GM08714 (cell line): ENCODE measurements around the gene ORAI1.
"Not testable (repeated sequence)": the region's sequence is repeated elsewhere in the genome, so short reads cannot be mapped to it uniquely, and the experiment has no call there.

Experiments
- H3K4me3 ChIP-seq: fragments of 200-500 bp; sonication (Bioruptor generic); 2 replicates; pipeline ENCODE4 v1.5.1; 2014; ENCODE audit warnings: mild to moderate bottlenecking, low read length, inconsistent platforms
- ZNF274 ChIP-seq: IDR thresholded peaks from 2 replicates; pipeline ENCODE4 v1.6.1; 2012; ENCODE audit warnings: mild to moderate bottlenecking, low read depth, low read length

Gene ORAI1

GRCh38 chr12:121626853-121627640 is 717 bp downstream of the ORAI1 start:
- TF ChIP-seq ZNF274, result no peak
- peak overlapping the region; percentile 78 for H3K4me3 ChIP-seq

- H3K4me3 ChIP-seq, result peak overlapping the region; percentile 78
Observed at GRCh38 chr12:121628037-121628436, 1.7 kb downstream of the ORAI1 start.

GRCh38 chr12:121628536-121628935 is 2.2 kb downstream of the ORAI1 start:
- TF ChIP-seq ZNF274, result no peak
- H3K4me3 ChIP-seq, result peak overlapping the region; percentile 78; the same call in 1 of the 2 replicates

More at GRCh38 chr12:121628037-121628436, 1.7 kb downstream of the ORAI1 start:
- no peak for TF ChIP-seq ZNF274

GRCh38 chr12:121630791-121631355 is 4.5 kb downstream of the ORAI1 start:
- TF ChIP-seq ZNF274, result no peak
- no peak overlapping the region for H3K4me3 ChIP-seq

- no peak for TF ChIP-seq ZNF274
Observed at GRCh38 chr12:121632069-121632970, 6.0 kb downstream of the ORAI1 start.

GRCh38 chr12:121633833-121634196 is 7.5 kb downstream of the ORAI1 start:
- H3K4me3 ChIP-seq, result not testable (repeated sequence)

More at GRCh38 chr12:121632069-121632970, 6.0 kb downstream of the ORAI1 start:
- H3K4me3 ChIP-seq, result no peak overlapping the region

GRCh38 chr12:121634836-121635235 is 8.5 kb downstream of the ORAI1 start:
- H3K4me3 ChIP-seq, result no peak overlapping the region
- TF ChIP-seq ZNF274, result no peak

- H3K4me3 ChIP-seq, result no peak overlapping the region; the same call in 1 of the 2 replicates
- TF ChIP-seq ZNF274, result no peak
Observed at GRCh38 chr12:121637231-121637914, 11.0 kb downstream of the ORAI1 start.

- no peak for TF ChIP-seq ZNF274
- no peak overlapping the region for H3K4me3 ChIP-seq
Observed at GRCh38 chr12:121638298-121639202, 12.2 kb downstream of the ORAI1 start.

- no peak for TF ChIP-seq ZNF274
- no peak overlapping the region for H3K4me3 ChIP-seq
Observed at GRCh38 chr12:121641343-121641630, 15.0 kb downstream of the ORAI1 start.

- TF ChIP-seq ZNF274, result no peak
Observed at GRCh38 chr12:121648458-121649028, 22.2 kb downstream of the ORAI1 start.

GRCh38 chr12:121649322-121649721 is 23.0 kb downstream of the ORAI1 start:
- no peak for TF ChIP-seq ZNF274

More at GRCh38 chr12:121648458-121649028, 22.2 kb downstream of the ORAI1 start:
- no peak overlapping the region for H3K4me3 ChIP-seq

GRCh38 chr12:121649819-121650353 is 23.6 kb downstream of the ORAI1 start:
- TF ChIP-seq ZNF274, result no peak
- H3K4me3 ChIP-seq, result no peak overlapping the region

More at GRCh38 chr12:121649322-121649721, 23.0 kb downstream of the ORAI1 start:
- no peak overlapping the region for H3K4me3 ChIP-seq
